Uterus (tissue), 4 donors: ENCODE measurements around the gene DCST1. TPM values are rescaled to one million over a fixed set of nuclear protein-coding genes. Genes with fewer than 3 reads are reported as not detected.
A peak's percentile ranks its signal among the peaks of the same experiment; 100 is the strongest.

Source experiments
- DNase-seq, 2 donors: peaks; one replicate each; pipeline ENCODE4 v3.0.0-alpha.2; 2019 to 2020
- H3K27ac ChIP-seq, 2 donors: fragments of 200-600 bp; sonication (generic); 1 replicate in 1 of 2; 2 replicates in 1 of 2; pipeline ENCODE4 v1.5.1; 2016 to 2018
- H3K27me3 ChIP-seq, 2 donors: fragments of 200-600 bp; sonication (generic); one replicate each; pipeline ENCODE4 v1.5.1; 2018 to 2019; ENCODE audit warnings: control low read depth in 1 of 2
- H3K36me3 ChIP-seq, 2 donors: fragments of 200-600 bp; sonication (generic); one replicate each; pipeline ENCODE4 v1.5.1; 2019; ENCODE audit warnings: control low read depth in 1 of 2
- H3K4me1 ChIP-seq, 2 donors: fragments of 200-600 bp; sonication (generic); one replicate each; pipeline ENCODE4 v1.5.1; 2018 to 2019; ENCODE audit warnings: control low read depth in 1 of 2
- H3K4me3 ChIP-seq, 2 donors: fragments of 200-600 bp; sonication (generic); 1 replicate in 1 of 2; 2 replicates in 1 of 2; pipeline ENCODE4 v1.5.1; 2018 to 2019; ENCODE audit warnings: mild to moderate bottlenecking in 1 of 2
- H3K9me3 ChIP-seq, 2 donors: fragments of 200-600 bp; sonication (generic); one replicate each; pipeline ENCODE4 v1.5.1; 2019; ENCODE audit warnings: control low read depth in 1 of 2
- CTCF ChIP-seq, 4 experiments: fragments of 200-600 bp in 2 of 4; fragments of 450-650 bp in 2 of 4; sonication (generic) in 2 of 4; IDR thresholded peaks; one replicate each; pipeline ENCODE4 v1.5.1; 2016 to 2019; ENCODE audit warnings: antibody characterized with exemption in 4 of 4, mild to moderate bottlenecking in 2 of 4, moderate library complexity in 1 of 4
- POLR2A ChIP-seq, 2 donors: fragments of 450-650 bp; IDR thresholded peaks; one replicate each; pipeline ENCODE4 v1.6.1; 2016; ENCODE audit warnings: antibody characterized with exemption in 2 of 2, mild to moderate bottlenecking in 1 of 2, moderate library complexity in 1 of 2
- intact Hi-C: fragments of 100-400 bp; cut with DNase I; formaldehyde crosslinking; loops from one replicate; pipeline ENCODE4 v1.15.1; 2023; ENCODE audit warnings: low total_unique reads
- total RNA-seq, 4 donors: library from RNA; depleted of rRNA in 3 of 4; stranded (reverse); fragments of >200 nt in 3 of 4; gene quantifications; one replicate each; pipeline versions ENCODE4 v1.1.0 to v1.2.4, GENCODE V29; 2014 to 2023
- donor health status: DM: yes; HTN: yes; CAD: no.

DCST1 gene
- total RNA-seq, 4 donors from 2014 or later, result 1.1 to 3.5 TPM; not detected in 2

GRCh38 chr1:155050560-155051341, 17.1 kb downstream of the DCST1 start, which contains the start of gene ADAM15:
Gene ADAM15, plus strand, starts transcription at chr1:155051316. Its CDS starts 71 bp downstream, at chr1:155051387.
- Histone ChIP-seq H3K9me3 (no peaks in the 10 kb centered on the region), H3K27ac (peak within 1 kb of the TSS; percentile 74 to 88), H3K27me3 (no peaks in the 10 kb centered on the region), H3K4me1 (no peaks in the 10 kb centered on the region), H3K36me3 (no peaks in the 10 kb centered on the region), H3K4me3 (peak within 1 kb of the TSS; percentile 61 to 68)
- peak; percentile 66 to 89 (median 86) for TF ChIP-seq CTCF (IDR thresholded peaks at IDR 0.05)
- TF ChIP-seq POLR2A (IDR thresholded peaks at IDR 0.05), result peak in 1 of 2 donors; percentile 44
- peak; percentile 72 to 84 for DNase-seq
- intact Hi-C loops, result no loop called here

DNA sequence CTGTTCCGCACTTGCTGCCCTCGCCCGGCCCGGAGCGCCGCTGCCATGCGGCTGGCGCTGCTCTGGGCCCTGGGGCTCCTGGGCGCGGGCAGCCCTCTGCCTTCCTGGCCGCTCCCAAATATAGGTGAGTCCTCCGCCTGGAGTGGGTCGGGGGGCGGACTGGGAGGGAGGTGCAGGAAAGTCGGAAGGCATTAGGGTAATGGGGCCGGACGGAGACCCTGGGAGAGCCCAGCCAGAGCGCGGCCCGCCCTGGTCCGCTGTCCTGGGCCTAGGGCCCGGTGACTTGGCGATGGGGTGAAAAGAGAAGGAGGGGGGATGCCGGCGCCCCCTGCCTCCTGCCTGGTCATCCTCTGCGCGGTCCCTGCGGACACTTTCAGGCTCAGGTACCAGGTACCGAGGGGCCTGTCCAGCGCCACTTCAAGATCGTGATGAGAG, 17.7 kb downstream of the DCST1 start:
- intact Hi-C loops, result no loop called here
- Histone ChIP-seq H3K4me1 (no peaks in the 10 kb centered on the region), H3K36me3 (no peaks in the 10 kb centered on the region), H3K9me3 (no peaks in the 10 kb centered on the region), H3K27ac (peak overlapping the region; percentile 72 to 88), H3K4me3 (peak overlapping the region; percentile 61 to 68), H3K27me3 (no peaks in the 10 kb centered on the region)
- TF ChIP-seq CTCF (IDR thresholded peaks at IDR 0.05), result peak in 1 of 4 experiments; percentile 9
- TF ChIP-seq POLR2A (IDR thresholded peaks at IDR 0.05), result peak in 1 of 2 donors; percentile 49
- no peak for DNase-seq

DNA sequence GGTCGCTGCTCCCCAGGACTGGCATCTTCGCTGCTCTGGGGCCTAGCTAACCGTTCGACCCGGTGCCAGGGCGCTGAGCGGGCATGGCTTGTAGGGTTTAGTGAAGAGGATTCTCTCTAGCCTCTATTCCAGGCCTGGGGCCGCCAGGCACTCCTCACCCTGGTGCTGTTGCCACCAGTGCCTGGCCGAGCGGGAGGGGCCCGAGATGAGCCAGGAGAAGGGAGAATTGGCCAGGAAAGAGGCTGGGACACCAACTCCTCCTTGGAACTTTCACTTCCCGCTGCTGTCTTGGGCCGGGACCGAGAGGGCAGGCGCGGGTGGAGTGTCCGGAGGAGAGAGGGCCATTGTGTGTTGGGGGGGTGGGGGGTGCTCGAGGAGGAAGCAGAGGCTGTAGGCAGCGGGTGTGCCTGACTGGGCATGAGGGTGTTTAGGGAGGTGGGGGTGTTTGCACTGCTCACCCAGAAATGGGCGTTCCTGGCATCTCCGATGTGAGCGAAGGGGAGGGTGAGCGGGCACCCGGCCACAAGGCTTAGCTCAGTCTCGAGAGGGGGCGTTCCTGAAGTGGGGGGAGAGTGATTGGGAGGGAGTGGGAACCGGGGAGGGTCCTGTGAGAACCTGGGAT, 18.3 kb downstream of the DCST1 start:
- no peaks in the 10 kb centered on the region for H3K36me3 ChIP-seq
- H3K27me3 ChIP-seq, result no peaks in the 10 kb centered on the region
- H3K4me3 ChIP-seq, result peak overlapping the region; percentile 61 to 68
- no peaks in the 10 kb centered on the region for H3K4me1 ChIP-seq
- TF ChIP-seq CTCF (IDR thresholded peaks at IDR 0.05), result no peak
- DNase-seq, result peak; percentile 67 to 72
- peak overlapping the region; percentile 72 to 88 for H3K27ac ChIP-seq
- intact Hi-C loops, result no loop called here
- H3K9me3 ChIP-seq, result no peaks in the 10 kb centered on the region

- Histone ChIP-seq H3K4me3 (peak overlapping the region; percentile 61 to 68), H3K9me3 (no peaks in the 10 kb centered on the region), H3K36me3 (no peaks in the 10 kb centered on the region), H3K27ac (peak overlapping the region; percentile 72 to 88), H3K27me3 (no peaks in the 10 kb centered on the region), H3K4me1 (no peaks in the 10 kb centered on the region)
- TF ChIP-seq POLR2A (IDR thresholded peaks at IDR 0.05) (no peak), CTCF (IDR thresholded peaks at IDR 0.05) (peak in 1 of 4 experiments; percentile 41)
- intact Hi-C loops, result no loop called here
- DNase-seq, result peak in 1 of 2 donors; percentile 62
Measured at GRCh38 chr1:155052439-155053395, 19.1 kb downstream of the DCST1 start.
